HCT116 (cell line): ENCODE measurements around the gene PPP1R13L. TPM values are rescaled to one million over a fixed set of nuclear protein-coding genes. Genes with fewer than 3 reads are reported as not detected.

Experiments
- ATAC-seq: fragments of 200-7000 bp; cut with Tn5 transposase; 2 replicates; pipeline ENCODE4 v1.9.1; 2020; ENCODE audit warnings: mild to moderate bottlenecking, moderate library complexity
- BruUV-seq: library from RNA; stranded (reverse); fragments of 400-500 nt; replicated peaks from 2 replicates; lab custom pipeline; 2021; lab: Mats Ljungman, UMichigan
- CTCF ChIA-PET: fragments of 300-600 bp; sonication (Branson Sonifier 250); formaldehyde crosslinking; loops from one replicate; lab custom pipeline; 2021; ENCODE audit warnings: antibody characterized with exemption; lab: Charles Lee
- POLR2A ChIA-PET: fragments of 300-600, 350-600 bp; sonication (Branson Sonifier 250); formaldehyde crosslinking; loops from one replicate; lab custom pipeline; 2021; ENCODE audit warnings: antibody characterized with exemption; lab: Charles Lee
- RAD21 ChIA-PET, 2 experiments: fragments of 300-600 bp; sonication (Branson Sonifier 250); formaldehyde crosslinking; loops; one replicate each; lab custom pipeline; 2023; ENCODE audit warnings: low total read pairs in 2 of 2; ENCODE audit not compliant: uncharacterized antibody in 2 of 2, unreplicated experiment in 2 of 2, low non-redundant PET in 1 of 2; lab: Charles Lee
- DNase-seq: peaks from one replicate; pipeline ENCODE4 v3.0.0-alpha.2; 2010; ENCODE audit warnings: low read depth, low spot score
- H2AFZ ChIP-seq: fragments of 200-600 bp; shearing (Covaris generic), sonication (generic); 2 replicates; pipeline ENCODE4 v1.6.1; 2017; ENCODE audit warnings: low read depth, mixed run types, mixed read lengths, antibody characterized with exemption, low read length; ENCODE audit not compliant: poor library complexity, severe bottlenecking
- H3K27ac ChIP-seq: 2 replicates; pipeline ENCODE4 v1.5.1; 2012; ENCODE audit warnings: low read depth, low read length
- H3K27me3 ChIP-seq: fragments of 200-600 bp; sonication (generic); 2 replicates; pipeline ENCODE4 v1.6.1; 2016; ENCODE audit warnings: mixed run types, low read length, mixed read lengths; ENCODE audit not compliant: insufficient read depth
- H3K36me3 ChIP-seq, 2 experiments: fragments of 200-500 bp in 1 of 2; fragments of 200-600 bp in 1 of 2; sonication (Bioruptor generic) in 1 of 2; sonication (generic) in 1 of 2; 2 replicates each; pipeline versions ENCODE4 v1.5.1 to v1.6.1; 2014 to 2016; ENCODE audit warnings: low read length in 2 of 2, inconsistent platforms in 1 of 2, mixed read lengths in 1 of 2, mixed run types in 1 of 2; ENCODE audit not compliant: insufficient read depth in 2 of 2, control insufficient read depth in 1 of 2
- H3K4me1 ChIP-seq, 2 experiments: fragments of 200-600 bp in 1 of 2; sonication (generic) in 1 of 2; 2 replicates each; pipeline versions ENCODE4 v1.5.1 to v1.6.1; 2012 to 2017; ENCODE audit warnings: low read length in 2 of 2, inconsistent platforms in 1 of 2, mild to moderate bottlenecking in 1 of 2, mixed read lengths in 1 of 2, mixed run types in 1 of 2, moderate library complexity in 1 of 2; ENCODE audit not compliant: insufficient read depth in 2 of 2, control insufficient read depth in 1 of 2
- H3K4me2 ChIP-seq: fragments of 200-600 bp; sonication (generic); 2 replicates; pipeline ENCODE4 v1.6.1; 2017; ENCODE audit warnings: mixed run types, low read length, mixed read lengths
- H3K4me3 ChIP-seq, 2 experiments: fragments of 200-600 bp in 1 of 2; sonication (generic) in 1 of 2; replicated peaks in 1 of 2; 2 replicates each; pipeline ENCODE4 v1.5.1; 2011 to 2016; ENCODE audit warnings: low read length in 2 of 2, control low read depth in 1 of 2, low read depth in 1 of 2, mild to moderate bottlenecking in 1 of 2, mixed read lengths in 1 of 2, mixed run types in 1 of 2
- H3K79me2 ChIP-seq: fragments of 200-600 bp; sonication (generic); 2 replicates; pipeline ENCODE4 v1.6.1; 2017; ENCODE audit warnings: mild to moderate bottlenecking, mixed run types, low read length, moderate library complexity, mixed read lengths; ENCODE audit not compliant: insufficient read depth
- H3K9ac ChIP-seq: fragments of 200-600 bp; sonication (generic); 2 replicates; pipeline ENCODE4 v1.6.1; 2016; ENCODE audit warnings: low read length, mixed read lengths
- H3K9me2 ChIP-seq: fragments of 200-600 bp; sonication (generic), shearing (Covaris generic); 2 replicates; pipeline ENCODE4 v1.6.1; 2017; ENCODE audit warnings: mixed run types, mild to moderate bottlenecking, moderate library complexity; ENCODE audit not compliant: insufficient read depth
- H3K9me3 ChIP-seq, 2 experiments: fragments of 200-500 bp in 1 of 2; fragments of 200-600 bp in 1 of 2; sonication (Bioruptor generic) in 1 of 2; sonication (generic) in 1 of 2; 2 replicates each; pipeline ENCODE4 v1.6.1; 2014 to 2017; ENCODE audit warnings: low read length in 2 of 2, mixed read lengths in 2 of 2, inconsistent platforms in 1 of 2, low read depth in 1 of 2, mild to moderate bottlenecking in 1 of 2, mixed run types in 1 of 2, moderate library complexity in 1 of 2; ENCODE audit not compliant: control insufficient read depth in 1 of 2, insufficient read depth in 1 of 2
- H4K20me1 ChIP-seq: fragments of 200-600 bp; sonication (generic), shearing (Covaris generic); 2 replicates; pipeline ENCODE4 v1.6.1; 2017; ENCODE audit warnings: mixed run types, mild to moderate bottlenecking, moderate library complexity; ENCODE audit not compliant: insufficient read depth
- ATF3 ChIP-seq: IDR thresholded peaks from 2 replicates; pipeline ENCODE4 v1.6.1; 2012
- CBX3 ChIP-seq: IDR thresholded peaks from 2 replicates; pipeline ENCODE4 v1.6.1; 2012; ENCODE audit warnings: low read depth
- POLR2A ChIP-seq: IDR thresholded peaks from 2 replicates; pipeline ENCODE4 v1.7.0; 2011; ENCODE audit warnings: borderline replicate concordance; ENCODE audit not compliant: insufficient read depth, insufficient read length; ENCODE audit errors: extremely low read depth
- RAD21 ChIP-seq: IDR thresholded peaks from 2 replicates; pipeline ENCODE4 v1.6.1; 2012; ENCODE audit warnings: low read depth, mild to moderate bottlenecking
- SIN3A ChIP-seq: IDR thresholded peaks from 2 replicates; pipeline ENCODE4 v1.6.1; 2012; ENCODE audit warnings: low read depth
- SP1 ChIP-seq: IDR thresholded peaks from 2 replicates; pipeline ENCODE4 v1.6.1; 2012; ENCODE audit warnings: low read depth
- TCF7L2 ChIP-seq: IDR thresholded peaks from 2 replicates; pipeline ENCODE4 v1.7.0; 2011; ENCODE audit warnings: borderline replicate concordance, inconsistent platforms; ENCODE audit not compliant: insufficient read depth, insufficient read length; ENCODE audit errors: extremely low read depth
- YY1 ChIP-seq: IDR thresholded peaks from 2 replicates; pipeline ENCODE4 v1.6.1; 2011; ENCODE audit warnings: low read length, low read depth, moderate library complexity, mild to moderate bottlenecking; ENCODE audit not compliant: insufficient replicate concordance; ENCODE audit errors: extremely low read depth
- ZFX ChIP-seq: fragments of 450-650 bp; IDR thresholded peaks from 2 replicates; pipeline ENCODE4 v1.6.1; 2017
- intact Hi-C: fragments of 100-400 bp; cut with micrococcal nuclease; formaldehyde crosslinking; loops from 2 replicates; pipeline ENCODE4 v1.10.0; 2022
- total RNA-seq: library from RNA; stranded (reverse); gene quantifications from one replicate; pipeline ENCODE4 v1.2.1, GENCODE V29; 2021; ENCODE audit not compliant: unreplicated experiment
- TF ChIP-seq, protein P1 (sequence below): IDR thresholded peaks from 2 replicates; pipeline ENCODE4 v1.6.1; 2012; ENCODE audit warnings: low read depth
- TF ChIP-seq, protein P2 (sequence below): IDR thresholded peaks from 2 replicates; pipeline ENCODE4 v1.6.1; 2011; ENCODE audit warnings: mild to moderate bottlenecking, low read length, moderate library complexity; ENCODE audit not compliant: insufficient replicate concordance; ENCODE audit errors: extremely low read depth

PPP1R13L gene
- total RNA-seq, 1 experiment from 2014 or later = 89.1 TPM

DNA sequence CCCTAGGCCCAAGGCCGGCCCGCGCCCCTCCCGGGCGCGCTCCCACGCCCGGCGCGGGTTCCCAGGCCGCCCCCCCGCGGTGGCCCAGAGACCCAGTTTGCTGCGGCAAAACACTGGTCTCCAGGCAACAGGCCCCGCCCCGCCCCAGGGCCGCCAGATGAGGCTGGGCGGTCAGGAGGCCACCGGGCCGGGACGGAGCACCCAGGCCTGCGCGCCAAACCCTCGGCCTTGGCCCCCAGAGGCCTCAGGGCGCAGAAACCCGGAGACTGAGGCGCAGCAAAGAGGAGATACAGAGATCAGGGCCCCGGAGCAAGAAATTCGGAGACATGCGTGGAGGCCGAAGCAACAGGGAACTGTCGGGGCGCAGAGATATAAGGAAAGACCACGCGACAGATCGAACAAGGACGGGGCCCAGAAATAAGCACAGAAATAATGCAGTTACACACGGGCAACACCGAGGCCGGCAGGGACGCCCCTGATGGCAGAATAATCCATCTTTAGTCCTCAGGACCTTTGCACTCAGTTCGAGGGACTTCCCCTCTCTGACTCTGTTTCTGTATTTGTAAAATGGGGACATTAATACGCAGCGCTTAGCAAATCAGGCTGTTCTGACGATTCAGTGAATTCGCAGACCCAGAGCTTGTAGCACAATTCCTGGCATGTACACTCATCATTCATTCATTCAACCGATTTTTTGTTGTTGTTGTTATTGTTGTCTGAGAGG lies 39.6 kb upstream of the PPP1R13L start:
- ChIA-PET CTCF (interaction anchor here (1.0 kb wide), 1 partner anchor 35 kb away, joined by 3 read pairs; no protein-coding TSS in a partner anchor), POLR2A (no interaction called here), RAD21 (no interaction called here)
- DNase-seq (no peak), ATAC-seq (peak; percentile 17)
- TSS peak; percentile 28 for BruUV-seq
- H2AFZ ChIP-seq = no peak overlapping the region
- no peaks in the 10 kb centered on the region for H3K79me2 ChIP-seq
- H4K20me1 ChIP-seq = no peaks in the 10 kb centered on the region
- peak overlapping the region; percentile 70 for H3K9ac ChIP-seq
- TF ChIP-seq SIN3A (no peak), ZFX (0 out of 2 replicates have a peak, but pooled peaks have one; percentile 10)
- H3K4me1 ChIP-seq = peaks cover 42 to 65% of the 10 kb centered on the region in 2 experiments
- H3K4me2 ChIP-seq = peak overlapping the region; percentile 75
- intact Hi-C loops = no loop called here
- H3K9me2 ChIP-seq = no peaks in the 10 kb centered on the region
- H3K9me3 ChIP-seq = no peaks in the 10 kb centered on the region
- peak overlapping the region in 1 of 2 experiments; percentile 48; a peak in 1 of 4 replicates for H3K4me3 ChIP-seq
- H3K27ac ChIP-seq = peak overlapping the region; percentile 27
- H3K27me3 ChIP-seq = no peaks in the 10 kb centered on the region
- H3K36me3 ChIP-seq = no peaks in the 10 kb centered on the region

DNA sequence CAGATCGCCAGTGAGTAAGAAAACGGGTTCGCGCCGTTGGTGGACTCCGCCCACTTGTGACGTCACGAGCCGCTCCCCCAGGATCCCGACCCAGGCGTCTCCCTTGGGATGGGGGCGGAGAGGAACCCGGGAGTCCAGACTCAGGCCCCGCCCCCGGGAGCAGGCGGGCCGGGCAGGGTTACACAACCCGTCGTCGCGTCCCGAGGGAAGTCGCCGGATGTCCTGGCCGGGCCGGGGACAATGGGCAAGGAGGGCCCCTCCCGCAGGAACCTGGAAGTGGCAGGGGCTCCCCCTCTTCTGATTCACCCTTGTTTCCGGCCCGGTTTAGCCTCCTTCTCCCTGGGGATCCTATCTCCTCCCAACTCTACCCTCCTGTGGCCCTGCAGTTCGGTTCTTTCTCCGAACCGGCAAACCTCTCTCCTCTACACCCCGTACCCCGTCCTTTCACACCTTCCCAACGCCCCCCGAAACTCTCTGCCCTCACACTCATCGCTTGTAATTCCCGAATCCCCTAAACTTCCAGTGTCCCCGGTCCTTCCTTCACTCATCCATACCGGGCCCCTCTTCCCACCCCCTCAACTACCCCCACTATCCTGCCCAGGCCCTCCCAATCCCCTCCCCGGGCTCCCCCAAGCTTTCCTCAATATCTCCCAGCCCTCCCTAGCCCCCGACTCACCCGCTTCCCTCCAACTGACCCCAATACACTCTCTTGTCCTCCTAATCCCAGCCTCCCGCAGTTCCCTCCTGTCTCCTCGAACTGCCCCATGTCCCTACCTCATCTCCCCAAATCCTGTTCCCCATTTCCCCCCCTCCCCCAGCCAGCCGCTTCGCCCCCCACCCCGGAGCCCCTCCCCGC lies 38.8 kb upstream of the PPP1R13L start:
- Histone ChIP-seq H3K9me2 (no peaks in the 10 kb centered on the region), H2AFZ (no peak overlapping the region), H3K79me2 (no peaks in the 10 kb centered on the region), H3K36me3 (no peaks in the 10 kb centered on the region), H3K4me2 (peak overlapping the region; percentile 75), H3K9ac (peak overlapping the region; percentile 70), H3K4me3 (peak overlapping the region; percentile 42 to 48), H3K27ac (peak overlapping the region; percentile 78), H3K4me1 (peaks cover 35 to 62% of the 10 kb centered on the region in 2 experiments), H4K20me1 (no peaks in the 10 kb centered on the region), H3K27me3 (no peaks in the 10 kb centered on the region), H3K9me3 (no peaks in the 10 kb centered on the region)
- ATAC-seq (peak; percentile 84), DNase-seq (peak; percentile 83)
- ChIA-PET POLR2A (no interaction called here), CTCF (no interaction called here), RAD21 (no interaction called here)
- intact Hi-C loops = no loop called here
- TSS peak; percentile 68 for BruUV-seq
- no peak for TF ChIP-seq SIN3A
- peak; percentile 68 for TF ChIP-seq SP1
- peak; percentile 51 for TF ChIP-seq POLR2A
- TF ChIP-seq YY1 = no peak
- no peak for TF ChIP-seq ATF3
- TF ChIP-seq TCF7L2 = no peak
- TF ChIP-seq, protein P1, sequence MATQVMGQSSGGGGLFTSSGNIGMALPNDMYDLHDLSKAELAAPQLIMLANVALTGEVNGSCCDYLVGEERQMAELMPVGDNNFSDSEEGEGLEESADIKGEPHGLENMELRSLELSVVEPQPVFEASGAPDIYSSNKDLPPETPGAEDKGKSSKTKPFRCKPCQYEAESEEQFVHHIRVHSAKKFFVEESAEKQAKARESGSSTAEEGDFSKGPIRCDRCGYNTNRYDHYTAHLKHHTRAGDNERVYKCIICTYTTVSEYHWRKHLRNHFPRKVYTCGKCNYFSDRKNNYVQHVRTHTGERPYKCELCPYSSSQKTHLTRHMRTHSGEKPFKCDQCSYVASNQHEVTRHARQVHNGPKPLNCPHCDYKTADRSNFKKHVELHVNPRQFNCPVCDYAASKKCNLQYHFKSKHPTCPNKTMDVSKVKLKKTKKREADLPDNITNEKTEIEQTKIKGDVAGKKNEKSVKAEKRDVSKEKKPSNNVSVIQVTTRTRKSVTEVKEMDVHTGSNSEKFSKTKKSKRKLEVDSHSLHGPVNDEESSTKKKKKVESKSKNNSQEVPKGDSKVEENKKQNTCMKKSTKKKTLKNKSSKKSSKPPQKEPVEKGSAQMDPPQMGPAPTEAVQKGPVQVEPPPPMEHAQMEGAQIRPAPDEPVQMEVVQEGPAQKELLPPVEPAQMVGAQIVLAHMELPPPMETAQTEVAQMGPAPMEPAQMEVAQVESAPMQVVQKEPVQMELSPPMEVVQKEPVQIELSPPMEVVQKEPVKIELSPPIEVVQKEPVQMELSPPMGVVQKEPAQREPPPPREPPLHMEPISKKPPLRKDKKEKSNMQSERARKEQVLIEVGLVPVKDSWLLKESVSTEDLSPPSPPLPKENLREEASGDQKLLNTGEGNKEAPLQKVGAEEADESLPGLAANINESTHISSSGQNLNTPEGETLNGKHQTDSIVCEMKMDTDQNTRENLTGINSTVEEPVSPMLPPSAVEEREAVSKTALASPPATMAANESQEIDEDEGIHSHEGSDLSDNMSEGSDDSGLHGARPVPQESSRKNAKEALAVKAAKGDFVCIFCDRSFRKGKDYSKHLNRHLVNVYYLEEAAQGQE = no peak
- no peak for TF ChIP-seq RAD21
- no peak for TF ChIP-seq CBX3
- TF ChIP-seq, protein P2, sequence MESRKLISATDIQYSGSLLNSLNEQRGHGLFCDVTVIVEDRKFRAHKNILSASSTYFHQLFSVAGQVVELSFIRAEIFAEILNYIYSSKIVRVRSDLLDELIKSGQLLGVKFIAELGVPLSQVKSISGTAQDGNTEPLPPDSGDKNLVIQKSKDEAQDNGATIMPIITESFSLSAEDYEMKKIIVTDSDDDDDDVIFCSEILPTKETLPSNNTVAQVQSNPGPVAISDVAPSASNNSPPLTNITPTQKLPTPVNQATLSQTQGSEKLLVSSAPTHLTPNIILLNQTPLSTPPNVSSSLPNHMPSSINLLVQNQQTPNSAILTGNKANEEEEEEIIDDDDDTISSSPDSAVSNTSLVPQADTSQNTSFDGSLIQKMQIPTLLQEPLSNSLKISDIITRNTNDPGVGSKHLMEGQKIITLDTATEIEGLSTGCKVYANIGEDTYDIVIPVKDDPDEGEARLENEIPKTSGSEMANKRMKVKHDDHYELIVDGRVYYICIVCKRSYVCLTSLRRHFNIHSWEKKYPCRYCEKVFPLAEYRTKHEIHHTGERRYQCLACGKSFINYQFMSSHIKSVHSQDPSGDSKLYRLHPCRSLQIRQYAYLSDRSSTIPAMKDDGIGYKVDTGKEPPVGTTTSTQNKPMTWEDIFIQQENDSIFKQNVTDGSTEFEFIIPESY = no peak
